ENCODE data around the gene CHMP3.
A peak's percentile ranks its signal among the peaks of the same experiment; 100 is the strongest.

Gene CHMP3

GRCh38 chr2:86512892-86513291, 50.4 kb downstream of the CHMP3 start:
- H3K27me3 ChIP-seq (ENCODE audit: insufficient read depth, low read length, poor library complexity): no peaks in the 10 kb centered on the region
- no CpG with 5 or more reads among the region's 2 CpGs for WGBS (ENCODE audit: extremely low coverage, insufficient coverage, low lambda C conversion rate)

GRCh38 chr2:86512034-86512433, 51.2 kb downstream of the CHMP3 start:
- H2BK15ac ChIP-seq (replicated peaks; ENCODE audit: low read depth): no peak overlapping the region
- H3K4me1 ChIP-seq (ENCODE audit: control insufficient read depth, low read depth, low read length): no peaks in the 10 kb centered on the region
- no CpG with 5 or more reads among the region's 4 CpGs for whole genome bisulfite sequencing (ENCODE audit: extremely low coverage, insufficient coverage, low lambda C conversion rate)
- no peak overlapping the region for H3K56ac ChIP-seq (ENCODE audit: low read length)
- no peak overlapping the region for H3K4ac ChIP-seq (ENCODE audit: low read depth, low read length)
- H3K4me2 ChIP-seq (ENCODE audit: low read length): no peak overlapping the region
- no peak overlapping the region for H3K9ac ChIP-seq (ENCODE audit: low read length)
- DNase-seq: no peak
- H3K27ac ChIP-seq (ENCODE audit: low read depth, low read length): no peak overlapping the region
- H3K79me1 ChIP-seq (ENCODE audit: low read length): no peaks in the 10 kb centered on the region
- H4K8ac ChIP-seq (ENCODE audit: low read depth, low read length): no peak overlapping the region
- no peak overlapping the region for H3K18ac ChIP-seq (ENCODE audit: low read length)
- H3K36me3 ChIP-seq (ENCODE audit: control insufficient read depth, insufficient read depth, low read length): no peaks in the 10 kb centered on the region
- no peak overlapping the region for H2BK5ac ChIP-seq (ENCODE audit: low read length)
- H3K79me2 ChIP-seq (ENCODE audit: control insufficient read depth, insufficient read depth, low read length): no peaks in the 10 kb centered on the region
- H4K5ac ChIP-seq (ENCODE audit: low read length): no peak overlapping the region
- no peak overlapping the region for H2AK5ac ChIP-seq (ENCODE audit: low read length)
- H3K4me3 ChIP-seq (ENCODE audit: low read length): no peak overlapping the region
- H2BK120ac ChIP-seq (ENCODE audit: low read depth, low read length): no peak overlapping the region
- H3K27me3 ChIP-seq (ENCODE audit: insufficient read depth, low read length, poor library complexity): no peaks in the 10 kb centered on the region
- no peak overlapping the region for H3K23ac ChIP-seq (ENCODE audit: low read length)

More at GRCh38 chr2:86512892-86513291, 50.4 kb downstream of the CHMP3 start:
- Histone ChIP-seq H4K8ac (ENCODE audit: low read depth, low read length) (no peak overlapping the region), H3K79me2 (ENCODE audit: control insufficient read depth, insufficient read depth, low read length) (no peaks in the 10 kb centered on the region), H3K4me3 (ENCODE audit: low read length) (no peak overlapping the region), H2AK5ac (ENCODE audit: low read length) (no peak overlapping the region), H3K18ac (ENCODE audit: low read length) (no peak overlapping the region), H4K5ac (ENCODE audit: low read length) (no peak overlapping the region), H3K4me2 (ENCODE audit: low read length) (no peak overlapping the region), H3K4ac (ENCODE audit: low read depth, low read length) (no peak overlapping the region), H2BK5ac (ENCODE audit: low read length) (no peak overlapping the region), H3K79me1 (ENCODE audit: low read length) (no peaks in the 10 kb centered on the region), H3K36me3 (ENCODE audit: control insufficient read depth, insufficient read depth, low read length) (no peaks in the 10 kb centered on the region), H3K56ac (ENCODE audit: low read length) (no peak overlapping the region), H3K4me1 (ENCODE audit: control insufficient read depth, low read depth, low read length) (no peaks in the 10 kb centered on the region), H3K9ac (ENCODE audit: low read length) (no peak overlapping the region), H2BK15ac (replicated peaks; ENCODE audit: low read depth) (no peak overlapping the region), H3K23ac (ENCODE audit: low read length) (no peak overlapping the region), H2BK120ac (ENCODE audit: low read depth, low read length) (no peak overlapping the region), H3K27ac (ENCODE audit: low read depth, low read length) (no peak overlapping the region)
- DNase-seq: no peak

DNA sequence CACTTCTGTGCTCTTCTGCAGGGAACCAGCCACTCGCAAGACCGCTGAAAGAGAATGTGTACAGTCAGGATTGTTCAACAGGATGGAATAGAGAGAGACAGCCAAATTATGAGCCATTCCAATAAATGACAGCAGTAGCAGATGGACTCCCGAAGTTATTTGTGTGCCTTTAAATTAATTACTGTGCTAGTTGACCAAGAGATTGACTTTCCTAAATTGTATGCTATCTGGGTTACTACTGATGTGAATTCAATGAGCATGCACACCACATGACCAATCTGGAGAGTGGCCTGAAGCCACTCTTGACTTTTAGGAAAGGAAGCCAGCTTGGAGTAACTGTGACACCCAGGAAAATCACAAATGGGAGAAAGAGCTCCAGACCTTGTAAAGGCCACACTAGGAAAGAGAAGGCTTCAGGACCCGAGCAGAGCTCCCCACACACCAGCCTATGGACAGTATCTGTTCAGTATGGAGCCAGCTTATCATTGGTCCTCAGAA, 52.8 kb downstream of the CHMP3 start:
- H2BK5ac ChIP-seq (ENCODE audit: low read length): no peak overlapping the region
- no peak overlapping the region for H3K4me2 ChIP-seq (ENCODE audit: low read length)
- H3K23ac ChIP-seq (ENCODE audit: low read length): no peak overlapping the region
- H3K36me3 ChIP-seq (ENCODE audit: control insufficient read depth, insufficient read depth, low read length): no peaks in the 10 kb centered on the region
- H3K4ac ChIP-seq (ENCODE audit: low read depth, low read length): no peak overlapping the region
- no peak overlapping the region for H3K4me3 ChIP-seq (ENCODE audit: low read length)
- no peak overlapping the region for H3K9ac ChIP-seq (ENCODE audit: low read length)
- H4K5ac ChIP-seq (ENCODE audit: low read length): no peak overlapping the region
- no peaks in the 10 kb centered on the region for H3K4me1 ChIP-seq (ENCODE audit: control insufficient read depth, low read depth, low read length)
- H3K79me2 ChIP-seq (ENCODE audit: control insufficient read depth, insufficient read depth, low read length): no peaks in the 10 kb centered on the region
- H2BK15ac ChIP-seq (replicated peaks; ENCODE audit: low read depth): no peak overlapping the region
- no peak overlapping the region for H2BK120ac ChIP-seq (ENCODE audit: low read depth, low read length)
- no peak overlapping the region for H3K27ac ChIP-seq (ENCODE audit: low read depth, low read length)
- no peak for DNase-seq
- H2AK5ac ChIP-seq (ENCODE audit: low read length): no peak overlapping the region
- no peak overlapping the region for H3K56ac ChIP-seq (ENCODE audit: low read length)
- WGBS (ENCODE audit: extremely low coverage, insufficient coverage, low lambda C conversion rate): no CpG with 5 or more reads among the region's 4 CpGs
- H3K27me3 ChIP-seq (ENCODE audit: insufficient read depth, low read length, poor library complexity): no peaks in the 10 kb centered on the region
- H3K79me1 ChIP-seq (ENCODE audit: low read length): no peaks in the 10 kb centered on the region
- H3K18ac ChIP-seq (ENCODE audit: low read length): no peak overlapping the region
- no peak overlapping the region for H4K8ac ChIP-seq (ENCODE audit: low read depth, low read length)

DNA sequence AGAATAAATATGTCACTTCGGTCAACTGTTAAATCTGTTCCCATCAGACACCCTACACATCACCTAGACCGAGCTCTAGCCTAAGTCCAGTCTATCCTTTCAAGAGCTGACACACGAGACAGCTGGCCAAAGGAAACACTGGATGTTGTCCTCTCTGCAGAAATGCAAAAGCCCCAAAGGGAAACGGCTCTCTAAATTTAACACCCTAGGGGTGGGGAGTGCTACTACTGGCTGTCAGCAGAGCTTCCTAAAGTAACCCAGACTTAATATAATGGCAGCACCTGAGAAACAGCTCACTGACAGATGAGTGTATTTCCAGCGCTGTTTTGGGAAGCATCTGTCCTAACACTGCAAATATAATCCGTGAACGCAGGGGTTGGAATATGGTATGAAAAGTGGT, 55.6 kb downstream of the CHMP3 start:
- Histone ChIP-seq H3K27ac (ENCODE audit: low read depth, low read length) (no peak overlapping the region), H2BK120ac (ENCODE audit: low read depth, low read length) (no peak overlapping the region), H3K9ac (ENCODE audit: low read length) (no peak overlapping the region), H2AK5ac (ENCODE audit: low read length) (no peak overlapping the region), H4K5ac (ENCODE audit: low read length) (no peak overlapping the region), H3K27me3 (ENCODE audit: insufficient read depth, low read length, poor library complexity) (no peaks in the 10 kb centered on the region), H3K79me1 (ENCODE audit: low read length) (no peaks in the 10 kb centered on the region), H2BK15ac (replicated peaks; ENCODE audit: low read depth) (no peak overlapping the region), H4K8ac (ENCODE audit: low read depth, low read length) (no peak overlapping the region), H2BK5ac (ENCODE audit: low read length) (no peak overlapping the region), H3K56ac (ENCODE audit: low read length) (no peak overlapping the region), H3K23ac (ENCODE audit: low read length) (no peak overlapping the region), H3K18ac (ENCODE audit: low read length) (no peak overlapping the region), H3K4me1 (ENCODE audit: control insufficient read depth, low read depth, low read length) (no peaks in the 10 kb centered on the region), H3K4me3 (ENCODE audit: low read length) (no peak overlapping the region), H3K36me3 (ENCODE audit: control insufficient read depth, insufficient read depth, low read length) (no peaks in the 10 kb centered on the region), H3K4ac (ENCODE audit: low read depth, low read length) (no peak overlapping the region), H3K79me2 (ENCODE audit: control insufficient read depth, insufficient read depth, low read length) (no peaks in the 10 kb centered on the region), H3K4me2 (ENCODE audit: low read length) (no peak overlapping the region)
- no peak for DNase-seq
- WGBS (ENCODE audit: extremely low coverage, insufficient coverage, low lambda C conversion rate): no CpG with 5 or more reads among the region's 7 CpGs

DNA sequence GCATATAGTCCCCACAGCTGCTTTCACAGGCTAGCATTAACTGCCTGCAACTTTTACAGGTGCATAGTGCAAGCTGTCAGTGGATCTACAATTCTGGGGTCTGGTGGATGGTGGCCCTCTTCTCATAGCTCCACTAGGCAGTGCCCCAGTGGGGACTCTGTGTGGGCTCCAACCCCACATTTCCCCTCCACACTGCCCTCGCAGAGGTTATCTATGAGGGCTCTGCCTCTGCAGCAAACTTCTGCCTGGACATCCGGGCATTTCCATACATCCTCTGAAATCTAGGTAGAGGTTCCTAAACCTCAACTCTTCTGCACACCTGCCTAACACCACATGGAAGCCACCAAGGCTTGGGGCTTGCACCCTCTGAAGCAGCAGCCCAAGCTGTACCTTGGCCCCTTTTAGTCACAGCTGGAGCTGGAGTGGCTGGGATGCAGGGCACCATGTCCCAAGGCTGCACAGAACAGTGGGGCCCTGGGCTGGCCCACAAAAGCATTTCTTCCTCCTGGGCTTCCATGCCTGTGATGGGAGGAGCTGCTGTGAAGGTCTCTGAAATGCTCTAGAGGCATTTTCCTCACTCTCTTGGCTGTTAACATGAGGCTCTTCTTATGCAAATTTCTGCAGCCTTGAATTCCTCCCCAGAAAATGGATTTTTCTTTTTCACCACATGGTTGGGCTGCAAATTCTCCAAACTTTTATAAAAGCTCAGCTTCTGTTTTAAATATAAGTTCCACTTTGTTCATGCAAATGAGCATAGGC, 62.7 kb downstream of the CHMP3 start:
- H3K18ac ChIP-seq (ENCODE audit: low read length): no peak overlapping the region
- H3K4me3 ChIP-seq (ENCODE audit: low read length): no peak overlapping the region
- H3K79me2 ChIP-seq (ENCODE audit: control insufficient read depth, insufficient read depth, low read length): no peaks in the 10 kb centered on the region
- WGBS (ENCODE audit: extremely low coverage, insufficient coverage, low lambda C conversion rate): no CpG with 5 or more reads among the region's 2 CpGs
- no peak overlapping the region for H3K27ac ChIP-seq (ENCODE audit: low read depth, low read length)
- no peak overlapping the region for H3K9ac ChIP-seq (ENCODE audit: low read length)
- peak; percentile 14 for DNase-seq
- no peak overlapping the region for H4K8ac ChIP-seq (ENCODE audit: low read depth, low read length)
- H3K4me2 ChIP-seq (ENCODE audit: low read length): no peak overlapping the region
- H2AK5ac ChIP-seq (ENCODE audit: low read length): no peak overlapping the region
- H3K36me3 ChIP-seq (ENCODE audit: control insufficient read depth, insufficient read depth, low read length): no peaks in the 10 kb centered on the region
- no peak overlapping the region for H3K4ac ChIP-seq (ENCODE audit: low read depth, low read length)
- H4K5ac ChIP-seq (ENCODE audit: low read length): no peak overlapping the region
- H2BK5ac ChIP-seq (ENCODE audit: low read length): no peak overlapping the region
- H3K4me1 ChIP-seq (ENCODE audit: control insufficient read depth, low read depth, low read length): no peaks in the 10 kb centered on the region
- H2BK15ac ChIP-seq (replicated peaks; ENCODE audit: low read depth): no peak overlapping the region
- H3K27me3 ChIP-seq (ENCODE audit: insufficient read depth, low read length, poor library complexity): no peaks in the 10 kb centered on the region
- no peak overlapping the region for H3K23ac ChIP-seq (ENCODE audit: low read length)
- no peak overlapping the region for H2BK120ac ChIP-seq (ENCODE audit: low read depth, low read length)
- no peak overlapping the region for H3K56ac ChIP-seq (ENCODE audit: low read length)
- no peaks in the 10 kb centered on the region for H3K79me1 ChIP-seq (ENCODE audit: low read length)

DNA sequence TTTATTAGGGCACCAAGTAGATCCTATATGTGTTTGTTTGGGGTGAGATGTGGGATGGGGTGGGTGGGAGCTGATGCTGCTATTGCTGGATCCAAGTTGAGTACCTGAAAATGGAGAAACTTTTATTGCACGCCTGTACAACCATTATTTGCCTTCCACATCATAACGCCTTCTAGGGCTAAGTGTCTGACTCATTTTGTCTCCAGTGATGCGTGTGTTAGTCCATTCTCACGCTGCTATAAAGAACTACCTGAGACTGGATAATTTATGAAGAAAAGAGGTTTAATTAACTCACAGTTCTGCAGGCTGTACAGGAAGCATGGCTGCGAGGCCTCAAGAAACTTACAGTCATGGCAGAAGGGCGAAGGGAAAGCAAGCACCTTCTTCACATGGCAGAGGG, 63.9 kb downstream of the CHMP3 start:
- Histone ChIP-seq H3K4me2 (ENCODE audit: low read length) (no peak overlapping the region), H3K4me1 (ENCODE audit: control insufficient read depth, low read depth, low read length) (no peaks in the 10 kb centered on the region), H2BK5ac (ENCODE audit: low read length) (no peak overlapping the region), H2BK15ac (replicated peaks; ENCODE audit: low read depth) (no peak overlapping the region), H2BK120ac (ENCODE audit: low read depth, low read length) (no peak overlapping the region), H3K27me3 (ENCODE audit: insufficient read depth, low read length, poor library complexity) (no peaks in the 10 kb centered on the region), H4K8ac (ENCODE audit: low read depth, low read length) (no peak overlapping the region), H3K4ac (ENCODE audit: low read depth, low read length) (no peak overlapping the region), H3K18ac (ENCODE audit: low read length) (no peak overlapping the region), H3K79me1 (ENCODE audit: low read length) (no peaks in the 10 kb centered on the region), H3K27ac (ENCODE audit: low read depth, low read length) (no peak overlapping the region), H3K56ac (ENCODE audit: low read length) (no peak overlapping the region), H2AK5ac (ENCODE audit: low read length) (no peak overlapping the region), H3K23ac (ENCODE audit: low read length) (no peak overlapping the region), H3K36me3 (ENCODE audit: control insufficient read depth, insufficient read depth, low read length) (no peaks in the 10 kb centered on the region), H4K5ac (ENCODE audit: low read length) (no peak overlapping the region), H3K4me3 (ENCODE audit: low read length) (no peak overlapping the region), H3K79me2 (ENCODE audit: control insufficient read depth, insufficient read depth, low read length) (no peaks in the 10 kb centered on the region), H3K9ac (ENCODE audit: low read length) (no peak overlapping the region)
- WGBS (ENCODE audit: extremely low coverage, insufficient coverage, low lambda C conversion rate): no CpG with 5 or more reads among the region's 6 CpGs
- no peak for DNase-seq

Data from mesendoderm (in vitro differentiated cells).